ENCODE data around the gene CDC42BPB. TPM values are rescaled to one million over a fixed set of nuclear protein-coding genes. Genes with fewer than 3 reads are reported as not detected.

The CDC42BPB gene
- polyA plus RNA-seq, 1 of the 3 experiments (the other 2 are of a cell fraction) = 61.6 TPM

GRCh38 chr14:103030741-103031565, 26.4 kb downstream of the CDC42BPB start:
- Histone ChIP-seq H3F3A (replicated peaks; ENCODE audit: insufficient read depth) (peaks cover 17% of the 10 kb centered on the region), H3K9ac (no peak overlapping the region), H3K27ac (ENCODE audit: low read depth in 2 of 2, low read length in 1 of 2) (peak overlapping the region; percentile 21 to 88; a peak in 3 of 4 replicates), H3K79me2 (ENCODE audit: insufficient read depth) (peaks cover 100% of the 10 kb centered on the region), H4K20me1 (ENCODE audit: insufficient read depth) (peaks cover 94% of the 10 kb centered on the region), H2AFZ (ENCODE audit: low read depth) (no peak overlapping the region), H3K27me3 (ENCODE audit: insufficient read depth) (no peaks in the 10 kb centered on the region), H3K4me3 (ENCODE audit: low read depth in 2 of 2, low read length in 1 of 2) (no peak overlapping the region), H3K4me2 (no peak overlapping the region), H3K9me3 (no peaks in the 10 kb centered on the region), H3K4me1 (ENCODE audit: control insufficient read depth in 1 of 2, insufficient read depth in 2 of 2, low read depth in 1 of 2, low read length in 1 of 2) (peaks cover 2 to 18% of the 10 kb centered on the region in 2 experiments; a peak in 2 of 4 replicates), H3K36me3 (replicated peaks in 1 of 2; ENCODE audit: control insufficient read depth in 1 of 2, insufficient read depth in 2 of 2, low read length in 1 of 2) (no peaks in the 10 kb centered on the region), H3K9me2 (no peaks in the 10 kb centered on the region)
- ChIA-PET POLR2A (no interaction called here), CTCF (interaction anchor here (1.0 to 1.5 kb wide), 6 partner anchors 10 to 44 kb away, joined by 3 to 9 read pairs (median 4); no protein-coding TSS in a partner anchor)
- no peak for DNase-seq
- no peak for TF ChIP-seq SIN3A (IDR thresholded peaks at IDR 0.05; ENCODE audit: borderline replicate concordance, low read depth, low read length)
- no peak for TF ChIP-seq FOXM1 (IDR thresholded peaks at IDR 0.05; ENCODE audit: low read depth)
- TF ChIP-seq FOSL2 (IDR thresholded peaks at IDR 0.05; ENCODE audit: borderline replicate concordance, low read depth) = no peak
- no peak for TF ChIP-seq JUND (IDR thresholded peaks at IDR 0.05)
- no peak for TF ChIP-seq EP300 (IDR thresholded peaks at IDR 0.05; ENCODE audit: borderline replicate concordance in 1 of 2, low read depth in 1 of 2, low read length in 1 of 2)
- TF ChIP-seq, protein P1, sequence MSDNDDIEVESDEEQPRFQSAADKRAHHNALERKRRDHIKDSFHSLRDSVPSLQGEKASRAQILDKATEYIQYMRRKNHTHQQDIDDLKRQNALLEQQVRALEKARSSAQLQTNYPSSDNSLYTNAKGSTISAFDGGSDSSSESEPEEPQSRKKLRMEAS (IDR thresholded peaks at IDR 0.05; ENCODE audit: low read depth) = no peak
- no peak for TF ChIP-seq EZH2phosphoT487 (IDR thresholded peaks at IDR 0.05; ENCODE audit: borderline replicate concordance, low read depth)
- TF ChIP-seq GATA2 (CRISPR knock-in tag; IDR thresholded peaks at IDR 0.05) = no peak
- no peak for TF ChIP-seq RXRA (IDR thresholded peaks at IDR 0.05; ENCODE audit: borderline replicate concordance, low read depth)
- no peak for TF ChIP-seq PBX3 (IDR thresholded peaks at IDR 0.05)
- TF ChIP-seq RCOR1 (IDR thresholded peaks at IDR 0.05; ENCODE audit: low read length) = no peak
- TF ChIP-seq MEF2A (IDR thresholded peaks at IDR 0.05; ENCODE audit: borderline replicate concordance, low read depth) = no peak
- WGBS (ENCODE audit: low lambda C conversion rate) = 79% methylated on average over 11 of the region's 13 CpGs

- peaks cover 94% of the 10 kb centered on the region for H4K20me1 ChIP-seq (ENCODE audit: insufficient read depth)
- no peak overlapping the region for H3K4me3 ChIP-seq (ENCODE audit: low read depth in 2 of 2, low read length in 1 of 2)
- no peaks in the 10 kb centered on the region for H3K36me3 ChIP-seq (replicated peaks in 1 of 2; ENCODE audit: control insufficient read depth in 1 of 2, insufficient read depth in 2 of 2, low read length in 1 of 2)
- H3K4me1 ChIP-seq (ENCODE audit: control insufficient read depth in 1 of 2, insufficient read depth in 2 of 2, low read depth in 1 of 2, low read length in 1 of 2) = peaks cover 12 to 18% of the 10 kb centered on the region in 2 experiments; a peak in 2 of 4 replicates
- no peak overlapping the region for H2AFZ ChIP-seq (ENCODE audit: low read depth)
- H3K9ac ChIP-seq = no peak overlapping the region
- H3K9me2 ChIP-seq = no peaks in the 10 kb centered on the region
- peak overlapping the region in 1 of 2 experiments; percentile 0; a peak in 1 of 4 replicates for H3K27ac ChIP-seq (ENCODE audit: low read depth in 2 of 2, low read length in 1 of 2)
- ChIA-PET POLR2A (no interaction called here), CTCF (interaction anchor here (0.6 kb wide), 1 partner anchor 30 kb away, joined by 3 read pairs; no protein-coding TSS in a partner anchor)
- no peaks in the 10 kb centered on the region for H3K9me3 ChIP-seq
- no peak for DNase-seq
- H3K27me3 ChIP-seq (ENCODE audit: insufficient read depth) = no peaks in the 10 kb centered on the region
- no peak overlapping the region for H3K4me2 ChIP-seq
- peaks cover 100% of the 10 kb centered on the region for H3K79me2 ChIP-seq (ENCODE audit: insufficient read depth)
- H3F3A ChIP-seq (replicated peaks; ENCODE audit: insufficient read depth) = peaks cover 27% of the 10 kb centered on the region
- 98% methylated on average over 9 of the region's 9 CpGs for WGBS (ENCODE audit: low lambda C conversion rate)
- TF ChIP-seq EZH2phosphoT487 (IDR thresholded peaks at IDR 0.05; ENCODE audit: borderline replicate concordance, low read depth) = no peak
- no peak for TF ChIP-seq FOXJ3 (CRISPR knock-in tag; IDR thresholded peaks at IDR 0.05)
- TF ChIP-seq, protein P2, sequence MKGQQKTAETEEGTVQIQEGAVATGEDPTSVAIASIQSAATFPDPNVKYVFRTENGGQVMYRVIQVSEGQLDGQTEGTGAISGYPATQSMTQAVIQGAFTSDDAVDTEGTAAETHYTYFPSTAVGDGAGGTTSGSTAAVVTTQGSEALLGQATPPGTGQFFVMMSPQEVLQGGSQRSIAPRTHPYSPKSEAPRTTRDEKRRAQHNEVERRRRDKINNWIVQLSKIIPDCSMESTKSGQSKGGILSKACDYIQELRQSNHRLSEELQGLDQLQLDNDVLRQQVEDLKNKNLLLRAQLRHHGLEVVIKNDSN (IDR thresholded peaks at IDR 0.05; ENCODE audit: borderline replicate concordance, low read depth) = no peak
- no peak for TF ChIP-seq CHD2 (IDR thresholded peaks at IDR 0.05; ENCODE audit: low read length, partially characterized antibody)
- no peak for TF ChIP-seq PBX3 (IDR thresholded peaks at IDR 0.05)
- TF ChIP-seq GATA2 (CRISPR knock-in tag; IDR thresholded peaks at IDR 0.05) = no peak
- no peak for TF ChIP-seq TEAD4 (IDR thresholded peaks at IDR 0.05; ENCODE audit: borderline replicate concordance, insufficient read depth)
- no peak for TF ChIP-seq FOXM1 (IDR thresholded peaks at IDR 0.05; ENCODE audit: low read depth)
- TF ChIP-seq, protein P1 (IDR thresholded peaks at IDR 0.05; ENCODE audit: low read depth) = no peak
- no peak for TF ChIP-seq POLR2AphosphoS5 (IDR thresholded peaks at IDR 0.05; ENCODE audit: low read depth, low read length)
- TF ChIP-seq, protein P3, sequence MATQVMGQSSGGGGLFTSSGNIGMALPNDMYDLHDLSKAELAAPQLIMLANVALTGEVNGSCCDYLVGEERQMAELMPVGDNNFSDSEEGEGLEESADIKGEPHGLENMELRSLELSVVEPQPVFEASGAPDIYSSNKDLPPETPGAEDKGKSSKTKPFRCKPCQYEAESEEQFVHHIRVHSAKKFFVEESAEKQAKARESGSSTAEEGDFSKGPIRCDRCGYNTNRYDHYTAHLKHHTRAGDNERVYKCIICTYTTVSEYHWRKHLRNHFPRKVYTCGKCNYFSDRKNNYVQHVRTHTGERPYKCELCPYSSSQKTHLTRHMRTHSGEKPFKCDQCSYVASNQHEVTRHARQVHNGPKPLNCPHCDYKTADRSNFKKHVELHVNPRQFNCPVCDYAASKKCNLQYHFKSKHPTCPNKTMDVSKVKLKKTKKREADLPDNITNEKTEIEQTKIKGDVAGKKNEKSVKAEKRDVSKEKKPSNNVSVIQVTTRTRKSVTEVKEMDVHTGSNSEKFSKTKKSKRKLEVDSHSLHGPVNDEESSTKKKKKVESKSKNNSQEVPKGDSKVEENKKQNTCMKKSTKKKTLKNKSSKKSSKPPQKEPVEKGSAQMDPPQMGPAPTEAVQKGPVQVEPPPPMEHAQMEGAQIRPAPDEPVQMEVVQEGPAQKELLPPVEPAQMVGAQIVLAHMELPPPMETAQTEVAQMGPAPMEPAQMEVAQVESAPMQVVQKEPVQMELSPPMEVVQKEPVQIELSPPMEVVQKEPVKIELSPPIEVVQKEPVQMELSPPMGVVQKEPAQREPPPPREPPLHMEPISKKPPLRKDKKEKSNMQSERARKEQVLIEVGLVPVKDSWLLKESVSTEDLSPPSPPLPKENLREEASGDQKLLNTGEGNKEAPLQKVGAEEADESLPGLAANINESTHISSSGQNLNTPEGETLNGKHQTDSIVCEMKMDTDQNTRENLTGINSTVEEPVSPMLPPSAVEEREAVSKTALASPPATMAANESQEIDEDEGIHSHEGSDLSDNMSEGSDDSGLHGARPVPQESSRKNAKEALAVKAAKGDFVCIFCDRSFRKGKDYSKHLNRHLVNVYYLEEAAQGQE (IDR thresholded peaks at IDR 0.05; ENCODE audit: low read depth, low read length) = no peak
These were observed 27.4 kb downstream of the CDC42BPB start for GRCh38 chr14:103029936-103030335.
